ENCODE results near the gene ITGB1BP1.
"Not testable (repeated sequence)": the region's sequence is repeated elsewhere in the genome, so short reads cannot be mapped to it uniquely, and the experiment has no call there.

Gene ITGB1BP1

DNA sequence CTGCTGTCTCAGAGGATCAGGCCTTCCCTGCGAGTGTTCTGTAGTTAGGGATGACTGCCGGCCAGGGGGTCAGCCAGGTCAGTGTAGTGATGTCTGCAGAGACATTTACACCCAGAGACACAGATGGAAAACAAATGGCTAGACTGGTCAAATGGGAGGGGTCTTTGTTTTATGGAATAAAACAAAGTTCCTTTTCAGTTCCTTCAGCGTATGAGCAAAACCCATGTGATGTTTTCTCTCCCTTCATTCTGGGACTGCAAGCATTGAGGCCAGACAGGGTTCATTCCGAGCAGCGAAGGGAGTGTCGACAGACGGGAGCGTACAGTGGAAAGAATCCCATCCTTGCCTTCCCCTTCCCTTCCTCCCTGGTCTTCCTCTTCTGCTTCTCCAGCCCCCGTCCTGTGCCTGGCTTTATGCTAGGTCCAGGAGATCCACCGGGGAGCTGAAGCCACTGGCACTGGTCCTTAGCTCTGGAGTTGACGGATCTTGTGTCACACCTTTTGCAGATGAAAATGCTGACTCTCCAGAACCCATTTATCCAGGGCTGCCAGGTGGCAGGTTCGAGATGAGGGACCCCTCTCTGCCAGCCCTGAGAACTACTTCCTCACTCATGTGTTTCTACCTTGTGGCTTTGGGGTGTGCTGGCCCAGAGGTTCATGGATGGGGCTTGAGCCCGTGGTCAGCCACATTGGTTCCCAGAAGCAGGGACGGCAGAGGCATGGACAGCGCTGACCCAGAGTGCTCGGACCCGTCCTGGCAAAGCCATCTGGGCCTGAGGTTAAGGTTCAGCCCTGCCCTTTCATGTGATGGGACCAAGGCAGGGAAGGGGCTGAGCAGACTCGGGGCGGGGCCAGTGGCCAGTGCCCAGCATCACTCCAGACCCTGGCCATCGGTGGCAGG, 24.2 kb downstream of the ITGB1BP1 start:
- DNase-seq: no peak

DNA sequence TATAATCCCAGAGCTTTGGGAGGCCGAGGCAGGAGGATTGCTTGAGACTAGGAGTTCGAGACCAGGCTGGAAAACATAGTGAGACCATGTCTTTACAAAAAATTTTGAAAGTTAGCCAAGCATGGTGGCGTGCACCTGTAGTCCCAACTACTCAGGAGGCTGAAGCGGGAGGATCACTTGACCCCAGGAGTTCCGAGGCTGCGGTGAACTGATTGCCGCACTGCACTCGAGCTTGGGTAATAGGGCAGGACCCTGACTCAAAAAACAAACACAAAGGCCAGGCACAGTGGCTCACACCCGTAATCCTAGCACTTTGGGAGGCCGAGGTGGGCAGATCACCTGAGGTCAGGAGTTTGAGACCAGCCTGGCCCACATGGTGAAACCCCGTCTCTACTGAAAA, 25.1 kb downstream of the ITGB1BP1 start:
- DNase-seq: not testable (repeated sequence)

- DNase-seq: no peak
Measured at GRCh38 chr2:9397201-9397600, 26.1 kb downstream of the ITGB1BP1 start.

DNA sequence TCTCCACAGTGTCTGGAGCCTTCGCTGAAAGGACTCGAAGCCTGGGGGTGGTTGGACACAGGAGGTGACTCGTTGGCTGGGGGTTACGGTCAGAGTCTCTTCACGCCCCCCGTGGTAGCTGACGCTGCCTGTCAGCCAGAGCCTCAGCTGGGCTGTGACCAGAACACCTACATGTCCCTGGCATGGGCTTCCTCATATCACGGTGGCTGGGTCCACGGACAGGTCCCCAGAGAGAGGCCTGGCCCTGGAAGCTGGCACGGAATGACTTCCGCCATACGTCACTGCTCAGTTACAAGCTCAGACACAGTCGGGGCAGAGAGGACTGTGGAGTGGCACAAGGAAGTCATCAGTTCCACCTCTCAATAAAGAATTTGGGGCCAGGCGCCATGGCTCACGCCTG, 28.5 kb downstream of the ITGB1BP1 start:
- DNase-seq: no peak

DNA sequence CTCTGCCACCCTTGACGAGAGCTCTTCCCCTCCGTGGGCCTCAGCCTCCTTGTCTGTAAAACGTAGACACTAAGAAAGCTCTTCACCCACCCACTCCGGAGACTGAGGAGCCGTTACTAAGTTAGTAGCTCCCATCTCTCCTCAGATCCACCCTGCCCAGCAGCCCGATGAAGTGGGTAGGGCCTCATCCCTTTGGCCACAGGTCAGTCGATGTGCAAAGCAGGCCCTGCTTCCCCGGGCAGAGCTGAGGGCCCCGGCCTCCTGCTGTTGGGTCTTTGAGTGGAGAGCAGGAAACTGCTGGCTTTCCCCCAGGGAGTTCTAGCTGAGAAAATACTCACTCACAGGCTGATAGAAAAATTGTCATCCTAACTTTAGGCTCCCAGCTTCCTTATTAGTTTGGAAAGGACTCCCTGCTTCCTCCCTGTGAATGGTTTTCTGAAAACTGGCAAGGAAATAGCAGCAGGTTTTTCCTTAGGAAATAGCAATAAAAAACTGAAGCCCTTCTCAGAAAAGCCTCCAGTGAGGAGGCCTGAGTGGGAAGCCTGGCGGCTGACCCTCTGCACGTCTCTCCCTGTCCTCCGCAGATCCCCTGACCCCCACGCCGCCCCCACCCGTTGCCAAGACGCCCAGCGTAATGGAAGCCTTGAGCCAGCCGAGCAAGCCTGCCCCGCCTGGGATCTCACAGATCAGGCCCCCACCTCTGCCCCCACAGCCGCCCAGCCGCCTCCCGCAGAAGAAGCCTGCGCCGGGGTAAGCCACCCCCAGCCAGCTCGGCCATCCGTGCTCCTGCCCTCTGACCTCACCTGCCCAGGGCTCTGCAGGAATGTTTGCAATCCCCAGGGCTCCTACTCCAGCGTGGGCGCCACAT, 30.2 kb downstream of the ITGB1BP1 start:
- DNase-seq: no peak

GRCh38 chr2:9391961-9392720, 31.2 kb downstream of the ITGB1BP1 start:
- no peak for DNase-seq

- no peak for DNase-seq
Measured at GRCh38 chr2:9390991-9391390, 32.3 kb downstream of the ITGB1BP1 start.

DNA sequence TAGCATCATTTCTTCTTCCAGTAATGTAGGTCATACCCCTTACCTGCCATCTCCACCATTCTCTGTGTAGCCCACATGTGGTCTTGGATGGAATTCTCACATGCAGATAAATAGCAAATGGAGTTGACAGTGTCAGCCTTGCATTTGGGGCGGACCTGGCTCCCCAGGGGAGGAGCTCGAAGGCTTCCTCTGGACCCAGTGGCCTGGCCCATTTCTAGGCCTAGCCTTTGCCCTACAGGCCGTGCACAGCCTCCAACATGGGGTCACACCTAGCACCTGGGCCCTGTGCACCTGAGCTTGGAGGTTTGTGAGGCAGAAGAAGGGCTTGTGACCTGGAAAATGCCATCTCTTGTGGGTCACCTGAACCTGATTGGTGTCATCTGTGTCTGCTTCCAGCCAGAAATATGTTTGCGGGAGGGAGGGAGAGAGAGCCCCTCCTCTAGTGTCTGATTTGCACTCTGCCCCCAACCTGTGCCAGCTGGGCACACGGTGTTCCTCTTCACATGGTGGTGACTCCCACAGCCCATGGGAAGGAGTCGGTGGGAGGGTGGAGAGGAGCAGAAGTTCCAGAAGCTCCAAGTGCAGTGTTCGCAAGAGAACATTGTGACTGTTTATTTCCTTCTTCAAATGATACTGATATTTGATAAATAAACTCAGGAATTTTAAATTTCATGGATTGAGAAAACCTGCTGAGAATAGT, 33.0 kb downstream of the ITGB1BP1 start:
- DNase-seq: no peak

GRCh38 chr2:9388950-9389911, 34.1 kb downstream of the ITGB1BP1 start:
- DNase-seq: no peak

- no peak for DNase-seq
Measured at GRCh38 chr2:9388199-9388681, 35.1 kb downstream of the ITGB1BP1 start.

DNA sequence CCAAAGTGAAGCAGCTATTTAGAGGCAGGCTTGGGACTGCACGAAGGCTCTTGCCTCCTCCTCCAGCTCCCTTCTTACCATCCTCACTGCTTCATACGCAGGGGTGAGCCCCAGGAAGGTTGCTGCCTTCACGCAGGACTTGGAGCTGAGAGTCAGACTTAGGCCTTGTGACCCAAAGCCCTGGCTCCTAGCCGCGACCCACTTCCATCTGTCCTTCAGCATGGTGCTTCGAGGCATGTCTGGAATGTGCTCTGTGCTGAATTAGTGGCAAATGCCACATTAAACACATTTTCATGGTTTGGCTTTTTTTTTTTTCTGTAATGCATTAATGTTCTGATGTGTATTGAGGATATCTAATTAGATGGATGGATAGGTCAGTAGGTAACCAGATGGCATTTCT, 37.5 kb downstream of the ITGB1BP1 start:
- DNase-seq: no peak

DNA sequence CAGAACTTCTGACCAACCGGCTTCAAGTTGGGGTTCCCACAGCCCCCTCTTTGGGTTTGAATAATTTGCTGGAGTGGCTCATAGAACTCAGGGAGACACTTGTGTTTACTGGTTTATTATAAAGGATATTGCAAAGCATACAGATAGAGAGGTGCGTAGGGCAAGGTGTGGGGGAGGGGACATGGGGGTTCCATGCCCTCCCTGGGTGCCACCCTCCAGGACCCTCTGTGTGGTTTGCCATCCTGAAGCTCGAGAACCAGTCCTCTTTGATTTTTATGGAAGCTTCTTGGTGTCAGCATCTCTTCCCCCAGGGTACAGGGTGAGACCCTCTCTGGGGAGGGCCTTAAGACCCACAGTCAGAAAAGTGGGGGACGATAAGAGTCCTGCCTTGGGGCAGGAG, 38.8 kb downstream of the ITGB1BP1 start:
- DNase-seq: no peak

- DNase-seq: no peak
Measured at GRCh38 chr2:9382604-9383235, 40.6 kb downstream of the ITGB1BP1 start.

DNA sequence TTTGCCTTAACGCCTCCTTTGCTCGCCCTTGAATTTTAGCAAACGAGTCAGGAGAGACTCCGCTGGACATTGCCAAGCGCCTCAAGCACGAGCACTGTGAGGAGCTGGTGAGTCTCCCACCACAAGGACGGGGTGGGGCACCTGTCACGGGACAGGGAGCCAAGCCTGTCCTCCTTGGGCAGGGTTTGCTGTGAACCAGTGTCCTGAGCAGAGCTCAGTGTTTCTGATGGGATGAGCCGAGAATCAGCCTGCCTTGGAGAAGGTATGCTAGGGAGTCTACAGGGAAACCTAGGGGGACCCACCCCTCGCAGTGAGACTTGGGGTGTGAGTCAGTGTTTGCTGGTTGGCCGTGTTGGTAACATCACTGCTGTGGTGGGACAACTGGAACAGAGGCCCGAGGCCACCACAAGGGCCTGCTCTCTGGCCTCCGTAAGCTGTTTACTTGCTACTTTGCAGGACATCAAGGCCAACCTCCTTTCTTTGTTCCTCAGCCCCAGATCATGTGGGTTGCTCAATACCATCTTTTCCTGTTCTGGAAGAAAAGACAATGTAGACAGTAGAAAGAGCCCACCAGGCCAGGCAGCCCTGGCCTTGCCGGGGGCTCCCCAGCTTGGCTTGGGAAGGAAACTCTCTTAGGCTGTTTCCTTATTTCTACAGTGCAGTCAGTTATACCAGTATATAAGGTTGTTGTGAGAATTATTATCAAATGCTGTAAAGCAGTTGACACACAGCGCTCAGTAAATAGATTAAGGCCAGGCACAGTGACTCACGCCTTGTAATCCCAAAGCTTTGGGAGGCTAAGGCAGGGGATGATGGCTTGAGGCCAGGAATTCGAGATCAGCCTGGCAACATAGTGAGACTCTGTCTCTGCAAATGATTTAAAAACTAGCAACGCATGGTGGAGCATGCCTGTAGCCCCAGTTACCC, 42.4 kb downstream of the ITGB1BP1 start:
- DNase-seq: no peak

DNA sequence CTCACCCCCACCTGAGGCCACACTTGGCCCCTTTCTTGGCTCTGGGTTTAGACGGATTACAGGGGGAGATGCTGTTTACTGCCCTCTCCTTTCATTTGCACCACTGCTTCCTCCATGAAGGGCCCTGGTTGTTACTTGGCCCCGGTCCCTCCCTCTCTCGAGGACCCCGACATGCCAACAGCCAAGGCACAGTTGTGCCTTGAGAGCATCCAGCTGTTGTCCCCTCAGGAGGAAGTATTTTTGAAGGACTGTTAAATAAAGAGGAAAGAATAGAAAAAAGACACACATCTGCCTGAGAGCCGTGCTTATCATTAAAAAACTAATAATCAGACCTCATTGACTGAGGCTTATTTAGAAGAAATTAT, 44.0 kb downstream of the ITGB1BP1 start:
- no peak for DNase-seq

- DNase-seq: no peak
Measured at GRCh38 chr2:9378433-9379390, 44.6 kb downstream of the ITGB1BP1 start.

GRCh38 chr2:9377461-9378097, 45.7 kb downstream of the ITGB1BP1 start:
- no peak for DNase-seq
